NCI-H1694 (cell line): ENCODE measurements around the gene LENG1.

Source experiments
- DNase-seq: peaks from one replicate; lab custom pipeline; 2025; lab: John Stamatoyannopoulos, UW

LENG1 gene

GRCh38 chr19:54109651-54110050 is 49.9 kb downstream of the LENG1 start:
- DNase-seq = no peak

GRCh38 chr19:54108496-54108895 is 51.0 kb downstream of the LENG1 start:
- no peak for DNase-seq

- no peak for DNase-seq
These were observed 51.5 kb downstream of the LENG1 start for GRCh38 chr19:54107876-54108490.

GRCh38 chr19:54106716-54107115 is 52.8 kb downstream of the LENG1 start:
- no peak for DNase-seq

GRCh38 chr19:54105796-54106195 is 53.7 kb downstream of the LENG1 start:
- no peak for DNase-seq
